Stomach (tissue), 4 donors: ENCODE data around the gene IMPDH1.

Source experiments
- CTCF ChIP-seq, 7 experiments: fragments of 450-650 bp in 4 of 7; fragments of 200-600 bp in 3 of 7; sonication (generic) in 3 of 7; IDR thresholded peaks; one replicate each; pipeline ENCODE4 v1.5.1; 2016 to 2019; ENCODE audit warnings: antibody characterized with exemption in 7 of 7, control low read depth in 2 of 7, mild to moderate bottlenecking in 1 of 7
- POLR2A ChIP-seq, 4 donors: fragments of 450-650 bp; IDR thresholded peaks; one replicate each; pipeline ENCODE4 v1.6.1; 2016; ENCODE audit warnings: antibody characterized with exemption in 4 of 4, control low read depth in 2 of 4, mild to moderate bottlenecking in 1 of 4, moderate library complexity in 1 of 4

- TF ChIP-seq CTCF (IDR thresholded peaks at IDR 0.05): peak in 4 of 7 experiments; percentile 31 to 49 (median 41)
- TF ChIP-seq POLR2A (IDR thresholded peaks at IDR 0.05): no peak
Measured at GRCh38 chr7:128347647-128348097, 62.1 kb downstream of the IMPDH1 start.
